COLO829 (cell line): ENCODE data around the gene KDM4B.
A peak's percentile ranks its signal among the peaks of the same experiment; 100 is the strongest.

Source experiments
- DNase-seq: peaks from one replicate; pipeline ENCODE4 v3.0.0; 2012; ENCODE audit warnings: low spot score

KDM4B gene

GRCh38 chr19:4984438-4984990, 15.6 kb downstream of the KDM4B start:
- DNase-seq, result no peak

- DNase-seq, result no peak
Observed at GRCh38 chr19:4985551-4985991, 16.7 kb downstream of the KDM4B start.

DNA sequence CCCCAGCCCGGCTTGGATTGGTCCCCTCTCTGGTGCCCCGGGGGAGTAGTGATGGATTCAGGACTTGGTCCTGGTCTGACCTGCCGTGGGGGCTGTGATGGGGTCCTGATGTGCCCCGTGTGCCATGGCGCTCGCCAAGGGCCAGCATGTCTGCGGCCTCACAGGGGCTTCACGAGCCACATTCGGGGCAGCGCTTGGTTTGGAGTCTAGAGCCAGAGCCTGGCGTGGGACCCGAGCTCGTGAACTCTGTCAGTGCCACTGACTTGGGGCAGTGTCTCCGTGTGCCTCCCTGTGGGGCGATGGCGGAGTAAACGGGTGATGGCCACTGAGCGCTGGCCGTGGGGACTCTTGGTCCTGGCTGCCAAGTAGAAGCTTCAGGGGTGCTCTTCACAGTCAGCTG, 17.1 kb downstream of the KDM4B start:
- no peak for DNase-seq

GRCh38 chr19:4986471-4986891, 17.6 kb downstream of the KDM4B start:
- DNase-seq, result no peak

DNA sequence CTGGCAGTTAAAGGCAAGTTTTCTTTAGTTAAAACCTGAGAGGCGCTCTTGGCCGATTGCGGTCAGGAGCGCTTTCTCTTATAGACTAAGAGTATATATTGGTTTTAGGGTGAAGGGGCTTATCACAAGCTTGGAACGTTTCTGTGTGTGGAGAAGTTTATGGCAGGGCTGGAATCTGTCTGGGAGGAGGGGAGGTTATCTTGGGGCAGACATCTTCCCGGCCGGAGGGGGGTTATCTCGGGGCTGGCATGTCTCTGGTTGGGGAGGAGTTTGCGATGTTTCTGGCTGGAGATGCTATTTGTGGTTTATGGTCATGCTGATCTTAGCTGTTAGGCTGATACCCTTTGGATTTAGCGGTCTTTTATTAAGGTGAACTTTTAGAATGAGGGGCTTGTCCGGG, 18.3 kb downstream of the KDM4B start:
- no peak for DNase-seq

DNA sequence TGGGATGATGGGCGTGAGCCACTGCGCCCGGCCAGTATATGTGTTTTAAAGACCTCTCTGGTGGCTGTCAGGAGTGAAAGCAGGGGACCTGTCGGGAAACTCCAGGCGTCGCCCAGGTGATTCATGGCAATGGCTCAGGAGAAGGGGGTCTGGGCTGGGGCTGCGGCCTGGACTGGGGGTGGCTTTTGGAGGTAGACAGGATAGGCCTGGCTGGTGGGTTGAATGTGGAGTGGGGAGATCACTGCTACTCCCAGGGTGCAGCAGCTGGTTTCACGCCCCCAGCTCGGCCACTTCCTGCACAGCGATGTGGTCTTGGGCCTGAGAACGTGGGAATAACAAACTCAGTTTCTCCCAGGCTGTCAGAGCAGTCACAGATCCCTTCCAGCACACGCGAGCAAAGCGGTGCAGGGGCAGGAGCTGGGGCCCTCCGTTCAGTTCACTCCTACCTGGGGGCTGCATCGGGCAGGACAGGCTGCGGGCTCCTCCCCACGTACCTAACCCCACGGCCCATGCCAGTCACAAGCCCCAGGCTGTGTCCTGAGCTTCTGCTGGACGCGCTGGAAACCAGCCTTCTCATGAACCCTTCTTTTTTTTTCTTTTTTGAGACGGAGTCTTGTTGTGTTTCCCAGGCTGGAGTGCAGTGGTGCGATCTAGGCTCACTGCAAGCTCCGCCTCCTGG, 18.9 kb downstream of the KDM4B start:
- no peak for DNase-seq

DNA sequence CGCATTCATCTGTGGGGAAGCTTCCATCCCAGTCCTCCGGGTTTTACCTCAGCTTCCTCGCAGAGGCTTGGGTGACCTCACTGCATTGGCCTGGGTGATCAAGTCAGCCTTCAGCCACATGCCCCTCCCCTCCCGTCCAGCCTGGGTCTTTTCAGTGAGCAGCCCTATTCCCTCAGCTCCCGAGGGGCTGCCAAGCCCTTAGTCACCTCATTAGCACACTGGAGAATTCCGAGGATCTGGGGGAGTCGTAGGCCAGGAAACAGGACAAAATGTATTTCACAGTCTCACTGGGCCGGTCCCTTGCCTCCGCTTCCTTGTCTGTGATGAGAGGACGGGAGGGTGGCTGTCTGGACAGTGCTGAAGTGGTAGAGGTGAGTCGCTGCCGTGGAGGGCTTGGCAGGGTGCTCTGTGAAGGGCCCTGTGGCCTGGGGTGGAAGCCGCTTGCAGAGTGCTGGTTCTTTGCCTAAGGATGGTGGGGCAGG, 19.9 kb downstream of the KDM4B start:
- DNase-seq, result no peak

GRCh38 chr19:4990306-4990705, 21.4 kb downstream of the KDM4B start:
- DNase-seq, result no peak

GRCh38 chr19:4991538-4991937, 22.6 kb downstream of the KDM4B start:
- no peak for DNase-seq

DNA sequence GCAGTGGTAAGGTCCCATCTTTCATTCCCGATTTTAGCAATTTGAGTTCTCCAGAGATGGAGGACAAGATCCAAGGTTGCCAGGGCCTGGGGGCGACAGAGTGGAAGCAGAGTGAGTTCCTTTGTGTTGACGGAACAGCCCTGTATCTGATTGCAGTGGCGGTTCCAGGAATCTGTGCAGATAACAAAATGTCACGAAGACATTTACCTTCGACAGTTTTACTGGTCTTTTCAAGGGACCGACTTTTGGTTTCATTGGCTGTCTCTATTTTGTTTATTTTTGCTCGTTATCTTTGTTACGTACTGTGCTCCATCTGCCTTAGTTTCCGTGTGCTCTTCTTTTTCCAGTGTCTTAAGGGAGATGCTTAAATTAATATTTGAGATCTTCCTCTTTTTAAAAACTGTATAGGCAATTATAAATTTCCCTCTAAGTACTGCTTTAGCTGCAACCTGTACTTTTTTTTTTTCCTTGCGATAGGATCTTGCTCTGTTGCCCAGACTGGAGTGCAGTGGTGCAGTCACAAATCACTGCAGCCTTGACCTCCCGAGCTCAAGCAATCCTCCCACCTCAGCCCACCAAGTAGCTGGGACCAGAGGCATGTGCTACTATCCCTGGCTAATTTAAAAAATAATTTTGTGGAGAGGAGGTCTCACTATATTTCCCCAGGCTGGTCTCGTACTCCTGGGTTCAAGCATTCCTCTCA, 23.2 kb downstream of the KDM4B start:
- DNase-seq, result no peak

DNA sequence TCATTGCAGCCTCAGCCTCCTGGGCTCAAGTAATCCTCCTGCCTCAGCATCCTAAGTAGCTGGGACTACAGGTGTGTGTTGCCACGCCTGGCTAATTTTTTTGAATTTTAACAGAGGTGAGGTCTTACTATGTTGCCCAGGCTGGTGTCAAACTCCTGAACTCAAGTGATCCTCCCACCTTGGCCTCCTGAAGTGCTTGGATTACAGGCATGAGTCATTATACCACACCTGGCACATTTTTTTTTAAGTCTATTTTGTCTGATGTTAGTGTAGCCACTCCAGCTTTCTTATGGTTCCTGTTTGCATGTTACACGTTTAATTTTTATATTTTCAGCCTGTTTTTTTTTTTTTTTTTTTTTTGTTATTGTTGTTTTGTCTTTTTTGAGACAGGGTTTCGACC, 24.8 kb downstream of the KDM4B start:
- DNase-seq, result no peak

GRCh38 chr19:4996701-4997100, 27.8 kb downstream of the KDM4B start:
- no peak for DNase-seq

- no peak for DNase-seq
Observed at GRCh38 chr19:4997297-4997696, 28.4 kb downstream of the KDM4B start.

- no peak for DNase-seq
Observed at GRCh38 chr19:5000120-5000611, 31.3 kb downstream of the KDM4B start.

- peak; percentile 51 for DNase-seq
Observed at GRCh38 chr19:5001615-5002014, 32.7 kb downstream of the KDM4B start.

DNA sequence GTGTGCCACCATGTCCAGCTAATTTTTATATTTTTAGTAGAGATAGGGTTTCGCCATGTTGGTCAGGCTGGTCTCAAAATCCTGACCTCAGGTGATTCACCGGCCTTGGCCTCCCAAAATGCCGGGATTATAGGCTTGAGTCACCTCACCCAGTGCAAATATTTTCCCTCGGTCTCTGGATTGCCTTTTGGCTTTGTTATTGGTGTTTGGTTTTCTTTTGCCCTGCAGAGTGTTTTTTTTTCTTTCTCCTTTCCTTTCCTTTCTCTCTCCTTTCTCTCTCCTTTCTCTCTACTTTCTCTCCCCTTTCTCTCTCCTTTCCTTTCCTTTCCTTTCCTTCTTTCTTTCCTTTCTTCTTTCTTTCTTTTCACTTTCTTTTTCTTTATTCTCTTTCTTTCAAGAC, 33.2 kb downstream of the KDM4B start:
- DNase-seq, result no peak

DNA sequence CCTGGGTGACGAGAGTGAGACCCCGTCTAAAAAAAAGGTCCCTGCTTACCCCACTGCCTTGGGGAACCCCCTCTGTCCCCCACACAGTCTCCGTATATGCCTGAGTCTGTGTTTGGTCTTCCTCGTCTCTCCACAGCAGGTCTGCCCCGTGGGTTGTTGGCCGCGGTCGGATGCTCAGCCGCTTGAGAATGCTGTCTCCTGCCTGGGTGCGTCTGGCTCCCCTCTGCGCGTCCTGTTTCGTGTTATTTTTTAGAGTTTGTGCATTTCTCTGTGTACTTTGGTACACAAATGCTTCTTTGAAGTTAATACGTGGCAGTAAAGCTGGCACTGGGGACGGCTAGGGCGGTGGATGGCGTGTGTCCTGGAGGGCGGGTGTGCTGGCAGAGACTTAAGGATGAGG, 34.9 kb downstream of the KDM4B start:
- DNase-seq, result no peak

DNA sequence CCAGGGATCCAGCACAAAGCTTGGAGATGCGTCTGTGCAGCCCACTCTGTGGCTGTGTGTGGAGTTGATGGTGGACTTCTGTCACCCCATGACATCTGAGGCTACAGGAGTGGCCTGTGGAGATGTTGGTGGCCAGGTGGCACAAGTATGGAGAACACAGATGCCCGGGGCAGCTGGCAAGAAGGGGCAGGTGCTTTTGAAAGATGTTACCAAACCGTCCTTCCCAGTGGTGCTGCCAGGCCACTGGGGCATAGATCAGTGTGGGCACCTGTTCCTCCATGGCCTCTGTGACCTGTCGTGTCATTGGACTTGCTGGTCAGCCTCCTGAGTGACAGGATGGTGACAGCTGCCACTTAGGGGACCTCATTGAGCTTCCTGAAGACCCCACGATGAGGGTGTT, 36.2 kb downstream of the KDM4B start:
- DNase-seq, result no peak

- DNase-seq, result no peak
Observed at GRCh38 chr19:5006201-5006600, 37.3 kb downstream of the KDM4B start.

GRCh38 chr19:5006821-5007220, 37.9 kb downstream of the KDM4B start:
- no peak for DNase-seq

GRCh38 chr19:5011476-5012238, 42.7 kb downstream of the KDM4B start:
- DNase-seq, result no peak

DNA sequence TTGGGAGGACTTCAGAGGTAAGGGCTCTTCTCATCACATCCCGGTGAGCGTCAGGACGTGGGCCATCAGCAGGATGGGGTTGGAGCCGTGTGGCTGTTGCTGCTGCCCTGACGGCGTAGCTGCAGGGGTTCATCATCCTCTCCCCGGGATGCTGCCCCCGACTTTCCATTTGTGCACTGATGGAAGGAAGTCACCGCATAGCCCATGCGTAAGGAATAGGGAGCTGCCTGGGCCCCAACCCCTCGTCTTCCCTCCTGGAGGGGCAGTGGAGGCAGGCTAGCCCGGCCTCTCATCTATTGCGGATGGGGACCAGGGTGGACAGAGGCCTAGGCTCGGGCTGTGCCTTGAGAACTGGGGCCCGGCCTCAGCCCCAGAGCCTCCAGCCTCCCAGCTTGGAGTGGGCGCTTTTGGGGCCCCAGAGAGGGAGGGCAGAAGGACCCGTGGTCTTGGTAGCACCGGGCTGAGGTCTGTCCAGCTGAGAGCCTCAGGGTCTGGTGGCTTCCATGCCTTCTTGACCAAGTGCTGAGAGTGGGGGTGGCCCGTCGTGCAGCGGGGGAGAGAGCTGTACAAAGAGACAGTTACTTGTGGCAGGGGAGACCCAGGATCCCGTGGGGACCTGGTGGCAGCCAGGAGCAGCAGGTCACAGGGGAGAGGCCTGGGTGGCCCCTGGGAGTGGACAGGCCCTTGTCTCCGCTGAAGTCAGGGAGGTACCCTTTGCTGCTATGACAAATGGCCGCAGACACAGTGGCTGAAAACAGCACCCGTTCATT, 44.0 kb downstream of the KDM4B start:
- DNase-seq, result no peak
